Esophagus (tissue), 2 donors: ENCODE measurements around the gene TNRC18. TPM values are rescaled to one million over a fixed set of nuclear protein-coding genes. Genes with fewer than 3 reads are reported as not detected.

ENCODE experiments used
- H3K27ac ChIP-seq, 2 donors: one replicate each; pipeline ENCODE4 v1.5.1; 2013; ENCODE audit warnings: low read depth in 2 of 2, mild to moderate bottlenecking in 2 of 2, inconsistent platforms in 1 of 2, low read length in 1 of 2, moderate library complexity in 1 of 2
- H3K27me3 ChIP-seq, 2 donors: one replicate each; pipeline ENCODE4 v1.6.1; 2013; ENCODE audit warnings: low read length in 2 of 2, control low read depth in 1 of 2, mild to moderate bottlenecking in 1 of 2; ENCODE audit not compliant: insufficient read depth in 2 of 2, control insufficient read depth in 1 of 2
- H3K36me3 ChIP-seq, 2 donors: one replicate each; pipeline ENCODE4 v1.6.1; 2013; ENCODE audit warnings: low read length in 1 of 2; ENCODE audit not compliant: control insufficient read depth in 2 of 2, insufficient read depth in 2 of 2
- H3K4me1 ChIP-seq, 2 donors: one replicate each; pipeline ENCODE4 v1.6.1; 2013; ENCODE audit warnings: low read length in 1 of 2; ENCODE audit not compliant: control insufficient read depth in 2 of 2, insufficient read depth in 2 of 2
- H3K4me3 ChIP-seq, 2 donors: one replicate each; pipeline ENCODE4 v1.5.1; 2013; ENCODE audit warnings: low read length in 2 of 2, mild to moderate bottlenecking in 2 of 2, low read depth in 1 of 2, moderate library complexity in 1 of 2
- H3K9me3 ChIP-seq, 2 donors: one replicate each; pipeline ENCODE4 v1.6.1; 2013; ENCODE audit warnings: mild to moderate bottlenecking in 2 of 2, low read depth in 1 of 2, low read length in 1 of 2, moderate library complexity in 1 of 2; ENCODE audit not compliant: control insufficient read depth in 2 of 2, insufficient read depth in 1 of 2
- WGBS, 2 donors: extraction: QIAGEN DNeasy Blood & Tissue Kit; methylation state at CpG; one replicate each; pipeline ENCODE4 v1.1.7; 2013; 5-methylcytosine and 5-hydroxymethylcytosine counted together
- polyA plus RNA-seq, 2 donors: library from polyadenylated mRNA; stranded (reverse); fragments of 200-250 nt; gene quantifications; one replicate each; pipeline ENCODE4 v1.2.3, GENCODE V29; 2013
- donor health status: healthy with polysubstance abuse.
- donor health status: Bipolar disorder and iron deficiency.

The TNRC18 gene
- polyA plus RNA-seq, 2 donors: 18.0 to 34.0 TPM

- peaks cover 0 to 18% of the 10 kb centered on the region in 2 donors for H3K36me3 ChIP-seq
- H3K4me3 ChIP-seq: no peak overlapping the region
- peak overlapping the region in 1 of 2 donors; percentile 17 for H3K27ac ChIP-seq
- H3K9me3 ChIP-seq: no peaks in the 10 kb centered on the region
- peaks cover 0 to 25% of the 10 kb centered on the region in 2 donors for H3K4me1 ChIP-seq
- no peaks in the 10 kb centered on the region for H3K27me3 ChIP-seq
- 59 to 61% methylated on average over 20 of the region's 20 CpGs for WGBS, 2 donors
Measured at GRCh38 chr7:5382281-5382892, 41.2 kb downstream of the TNRC18 start.

DNA sequence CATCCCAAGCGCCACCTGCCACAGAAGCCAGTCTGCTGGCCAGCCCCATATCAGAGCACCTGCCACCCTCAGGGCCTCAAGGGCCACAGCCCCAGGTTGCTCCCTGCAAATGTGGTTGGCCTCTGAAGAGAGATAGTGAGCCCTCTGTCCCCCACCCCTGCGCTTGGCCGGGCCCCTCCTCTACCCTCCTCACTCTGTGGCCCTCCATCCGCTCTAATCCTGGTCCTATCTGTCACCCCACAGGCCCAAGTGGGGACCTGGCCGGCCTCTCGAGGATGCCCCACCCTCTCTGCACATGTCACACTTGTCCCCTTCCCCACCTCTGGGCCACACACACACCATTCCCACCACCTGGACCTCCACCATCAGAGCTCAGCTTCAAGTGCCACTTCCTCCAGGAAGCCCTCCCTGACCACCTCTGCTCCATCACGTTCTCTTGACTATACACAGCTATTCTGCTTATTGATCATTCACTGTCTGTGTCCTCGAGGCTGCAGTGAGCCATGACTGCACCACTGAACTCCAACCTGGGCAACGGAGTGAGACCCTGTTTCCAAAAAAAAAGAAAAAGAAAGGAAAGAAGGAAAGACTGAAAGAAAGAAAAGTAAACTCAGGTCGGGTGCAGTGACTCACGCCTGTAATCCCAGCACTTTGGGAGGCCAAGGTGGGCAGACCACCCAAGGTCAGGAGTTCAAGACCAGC lies 42.4 kb downstream of the TNRC18 start:
- Histone ChIP-seq H3K9me3 (no peaks in the 10 kb centered on the region), H3K4me3 (no peak overlapping the region), H3K4me1 (peaks cover 0 to 25% of the 10 kb centered on the region in 2 donors), H3K27ac (peak overlapping the region in 1 of 2 donors; percentile 1), H3K36me3 (peaks cover 3 to 25% of the 10 kb centered on the region in 2 donors), H3K27me3 (no peaks in the 10 kb centered on the region)
- WGBS, 2 donors: 63 to 66% methylated on average over 9 to 11 of the region's 11 CpGs

GRCh38 chr7:5380350-5381070 lies 43.1 kb downstream of the TNRC18 start:
- Histone ChIP-seq H3K9me3 (no peaks in the 10 kb centered on the region), H3K27ac (no peak overlapping the region), H3K27me3 (no peaks in the 10 kb centered on the region), H3K4me3 (no peak overlapping the region), H3K4me1 (peaks cover 3 to 25% of the 10 kb centered on the region in 2 donors), H3K36me3 (peaks cover 4 to 32% of the 10 kb centered on the region in 2 donors)
- WGBS, 2 donors: 79 to 80% methylated on average over 20 of the region's 20 CpGs

GRCh38 chr7:5379546-5379945 lies 44.1 kb downstream of the TNRC18 start:
- Histone ChIP-seq H3K27me3 (no peaks in the 10 kb centered on the region), H3K27ac (no peak overlapping the region), H3K9me3 (no peaks in the 10 kb centered on the region), H3K4me1 (peaks cover 3 to 23% of the 10 kb centered on the region in 2 donors), H3K36me3 (peaks cover 6 to 33% of the 10 kb centered on the region in 2 donors), H3K4me3 (no peak overlapping the region)
- 75 to 82% methylated on average over 17 of the region's 17 CpGs for WGBS, 2 donors

DNA sequence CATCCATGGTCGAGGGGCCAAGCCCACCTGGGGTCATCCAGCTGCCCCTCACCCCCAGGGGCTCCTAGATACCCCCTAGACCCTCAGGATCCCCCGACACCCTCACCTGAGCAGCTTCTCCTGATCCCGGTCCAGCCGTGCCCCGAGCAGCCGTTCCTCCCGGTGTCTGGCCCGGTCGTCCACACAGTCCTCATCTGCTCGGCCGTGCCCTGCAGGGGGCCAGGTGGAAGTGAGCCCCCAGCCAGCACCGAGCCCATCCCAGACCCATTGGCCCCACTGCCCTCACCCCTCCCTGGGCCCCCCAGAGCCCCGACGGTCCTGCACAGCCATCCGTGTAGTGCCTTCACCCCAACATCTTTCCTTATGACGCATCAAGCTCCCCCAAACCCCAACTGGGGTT lies 45.8 kb downstream of the TNRC18 start:
- Histone ChIP-seq H3K4me1 (peaks cover 3 to 16% of the 10 kb centered on the region in 2 donors), H3K4me3 (no peak overlapping the region), H3K27me3 (no peaks in the 10 kb centered on the region), H3K27ac (no peak overlapping the region), H3K9me3 (no peaks in the 10 kb centered on the region), H3K36me3 (peaks cover 11 to 45% of the 10 kb centered on the region in 2 donors)
- 88 to 90% methylated on average over 16 of the region's 16 CpGs for WGBS, 2 donors

- Histone ChIP-seq H3K4me1 (peaks cover 3 to 11% of the 10 kb centered on the region in 2 donors), H3K4me3 (no peak overlapping the region), H3K27ac (no peak overlapping the region), H3K27me3 (no peaks in the 10 kb centered on the region), H3K36me3 (peaks cover 11 to 45% of the 10 kb centered on the region in 2 donors), H3K9me3 (no peaks in the 10 kb centered on the region)
- WGBS, 2 donors: 92% methylated on average over 20 of the region's 20 CpGs
Measured at GRCh38 chr7:5377279-5377678, 46.4 kb downstream of the TNRC18 start.

DNA sequence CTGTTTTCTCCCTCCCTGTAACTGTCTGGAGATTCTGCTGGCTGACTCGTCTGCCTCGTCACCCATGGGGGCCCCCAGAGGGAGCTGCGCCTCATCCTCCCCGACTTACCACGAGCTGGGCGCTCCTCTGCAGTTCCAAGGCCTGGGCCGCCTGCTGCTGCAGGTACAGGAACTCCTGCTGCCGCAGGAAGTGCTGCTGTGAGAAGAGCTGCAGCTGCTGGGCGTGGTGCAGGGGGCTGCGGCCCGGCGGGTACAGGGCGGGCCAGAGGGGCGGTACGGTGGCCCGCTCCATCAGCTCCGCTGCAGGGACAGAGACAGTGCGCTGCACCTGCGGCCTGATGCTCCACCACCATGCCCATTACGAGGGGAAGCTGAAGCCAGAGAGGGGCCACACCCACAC lies 47.7 kb downstream of the TNRC18 start:
- peaks cover 3 to 9% of the 10 kb centered on the region in 2 donors for H3K4me1 ChIP-seq
- H3K36me3 ChIP-seq: peaks cover 11 to 49% of the 10 kb centered on the region in 2 donors
- H3K27me3 ChIP-seq: no peaks in the 10 kb centered on the region
- 83 to 86% methylated on average over 20 of the region's 20 CpGs for WGBS, 2 donors
- no peak overlapping the region for H3K27ac ChIP-seq
- no peaks in the 10 kb centered on the region for H3K9me3 ChIP-seq
- no peak overlapping the region for H3K4me3 ChIP-seq

DNA sequence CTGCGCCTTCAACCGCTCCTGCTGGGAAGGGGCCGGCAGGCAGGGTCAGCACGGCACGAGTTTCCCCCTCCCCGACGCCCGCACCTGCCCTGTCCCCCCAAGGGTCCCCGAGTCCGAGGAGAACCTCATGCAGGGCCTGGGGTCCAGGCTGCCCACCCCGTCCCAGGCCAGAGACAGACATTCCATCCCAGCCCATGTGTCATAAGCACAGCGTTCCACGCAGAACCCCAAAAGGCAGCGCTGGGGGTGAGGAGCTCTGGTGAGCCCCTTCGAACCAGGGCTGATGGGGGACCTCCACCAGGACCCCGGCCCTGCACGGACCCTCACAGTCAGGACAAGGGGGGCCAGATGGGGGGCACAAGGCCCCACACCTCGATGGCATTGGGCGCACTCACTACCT lies 49.2 kb downstream of the TNRC18 start:
- no peaks in the 10 kb centered on the region for H3K27me3 ChIP-seq
- no peak overlapping the region for H3K27ac ChIP-seq
- 93 to 94% methylated on average over 19 of the region's 19 CpGs for WGBS, 2 donors
- no peaks in the 10 kb centered on the region for H3K9me3 ChIP-seq
- no peak overlapping the region for H3K4me3 ChIP-seq
- peaks cover 2 to 3% of the 10 kb centered on the region in 2 donors for H3K4me1 ChIP-seq
- peaks cover 11 to 55% of the 10 kb centered on the region in 2 donors for H3K36me3 ChIP-seq

GRCh38 chr7:5373300-5373699 lies 50.3 kb downstream of the TNRC18 start:
- H3K4me3 ChIP-seq: no peak overlapping the region
- WGBS, 2 donors: 88 to 89% methylated on average over 6 of the region's 6 CpGs
- no peaks in the 10 kb centered on the region for H3K27me3 ChIP-seq
- no peaks in the 10 kb centered on the region for H3K9me3 ChIP-seq
- peaks cover 11 to 58% of the 10 kb centered on the region in 2 donors for H3K36me3 ChIP-seq
- H3K4me1 ChIP-seq: peaks cover 0 to 6% of the 10 kb centered on the region in 2 donors
- no peak overlapping the region for H3K27ac ChIP-seq
